Fibroblast of mammary gland (primary cell): ENCODE results near the gene GMDS.

ENCODE experiments used
- DNase-seq: peaks from one replicate; pipeline ENCODE4 v3.0.0-alpha.2; 2010; ENCODE audit warnings: low read depth
- H3K4me3 ChIP-seq: 2 replicates; pipeline ENCODE4 v1.5.1; 2011; ENCODE audit warnings: low read depth, mild to moderate bottlenecking, low read length, moderate library complexity; ENCODE audit not compliant: control insufficient read depth
- TF ChIP-seq, protein P1 (sequence below): conservative IDR thresholded peaks from 2 replicates; pipeline ENCODE4 v1.5.1; 2011; ENCODE audit warnings: low read depth, low read length, inconsistent platforms; ENCODE audit not compliant: control insufficient read depth, insufficient read depth

GMDS gene

DNA sequence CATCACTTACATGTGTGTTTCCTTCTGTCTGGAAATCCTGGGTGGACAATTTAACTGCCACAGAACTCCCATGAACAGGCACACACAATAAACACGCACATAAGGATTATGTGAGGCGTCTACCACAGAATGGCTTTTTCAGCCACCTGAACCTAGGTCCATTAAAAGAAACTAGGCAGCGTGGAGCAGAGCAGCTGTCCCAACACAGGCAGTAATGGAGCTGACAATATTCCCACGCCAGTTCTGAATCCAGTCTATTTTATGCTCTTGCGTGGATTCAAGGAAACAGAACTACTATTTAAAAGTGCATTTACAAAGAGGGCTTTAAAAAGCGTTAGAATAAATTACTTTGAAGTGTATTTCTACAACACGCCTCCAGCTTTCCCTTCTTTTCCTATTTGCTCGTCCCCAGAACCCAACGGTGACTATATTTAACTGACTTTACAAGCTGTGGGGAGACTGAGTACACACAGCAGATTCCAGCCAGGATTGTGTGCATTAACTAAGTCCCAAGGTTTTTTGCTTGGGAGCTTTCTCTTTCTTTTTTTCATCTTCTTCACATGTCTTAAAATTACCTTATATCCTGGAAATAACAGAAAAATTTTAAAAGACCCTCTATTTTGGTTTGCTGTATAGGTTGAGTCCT, 95.9 kb downstream of the GMDS start:
- TF ChIP-seq, protein P1, sequence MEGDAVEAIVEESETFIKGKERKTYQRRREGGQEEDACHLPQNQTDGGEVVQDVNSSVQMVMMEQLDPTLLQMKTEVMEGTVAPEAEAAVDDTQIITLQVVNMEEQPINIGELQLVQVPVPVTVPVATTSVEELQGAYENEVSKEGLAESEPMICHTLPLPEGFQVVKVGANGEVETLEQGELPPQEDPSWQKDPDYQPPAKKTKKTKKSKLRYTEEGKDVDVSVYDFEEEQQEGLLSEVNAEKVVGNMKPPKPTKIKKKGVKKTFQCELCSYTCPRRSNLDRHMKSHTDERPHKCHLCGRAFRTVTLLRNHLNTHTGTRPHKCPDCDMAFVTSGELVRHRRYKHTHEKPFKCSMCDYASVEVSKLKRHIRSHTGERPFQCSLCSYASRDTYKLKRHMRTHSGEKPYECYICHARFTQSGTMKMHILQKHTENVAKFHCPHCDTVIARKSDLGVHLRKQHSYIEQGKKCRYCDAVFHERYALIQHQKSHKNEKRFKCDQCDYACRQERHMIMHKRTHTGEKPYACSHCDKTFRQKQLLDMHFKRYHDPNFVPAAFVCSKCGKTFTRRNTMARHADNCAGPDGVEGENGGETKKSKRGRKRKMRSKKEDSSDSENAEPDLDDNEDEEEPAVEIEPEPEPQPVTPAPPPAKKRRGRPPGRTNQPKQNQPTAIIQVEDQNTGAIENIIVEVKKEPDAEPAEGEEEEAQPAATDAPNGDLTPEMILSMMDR, result no peak
- no peak for DNase-seq

DNA sequence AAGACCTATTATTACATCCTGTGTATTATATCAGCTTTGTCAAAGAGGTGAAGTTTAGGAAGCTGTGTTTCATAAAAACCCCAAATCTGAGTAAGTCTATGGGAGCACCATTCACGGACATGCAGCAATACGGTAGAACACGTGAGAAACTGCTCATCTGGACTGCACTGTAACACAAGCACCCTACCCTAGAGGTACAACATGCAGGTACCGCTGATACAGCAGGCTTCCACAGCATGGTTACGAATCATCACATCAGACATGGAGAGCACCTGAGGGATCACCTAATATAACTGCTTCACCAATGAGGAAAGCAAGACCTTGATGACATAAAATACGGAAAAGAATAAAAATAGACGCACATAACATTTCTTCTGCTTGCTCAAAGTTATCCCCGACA, 96.7 kb downstream of the GMDS start:
- DNase-seq, result no peak
- no peak overlapping the region for H3K4me3 ChIP-seq
- TF ChIP-seq, protein P1, result no peak

More for the DNA sequence above, 95.9 kb downstream of the GMDS start:
- no peak overlapping the region for H3K4me3 ChIP-seq

DNA sequence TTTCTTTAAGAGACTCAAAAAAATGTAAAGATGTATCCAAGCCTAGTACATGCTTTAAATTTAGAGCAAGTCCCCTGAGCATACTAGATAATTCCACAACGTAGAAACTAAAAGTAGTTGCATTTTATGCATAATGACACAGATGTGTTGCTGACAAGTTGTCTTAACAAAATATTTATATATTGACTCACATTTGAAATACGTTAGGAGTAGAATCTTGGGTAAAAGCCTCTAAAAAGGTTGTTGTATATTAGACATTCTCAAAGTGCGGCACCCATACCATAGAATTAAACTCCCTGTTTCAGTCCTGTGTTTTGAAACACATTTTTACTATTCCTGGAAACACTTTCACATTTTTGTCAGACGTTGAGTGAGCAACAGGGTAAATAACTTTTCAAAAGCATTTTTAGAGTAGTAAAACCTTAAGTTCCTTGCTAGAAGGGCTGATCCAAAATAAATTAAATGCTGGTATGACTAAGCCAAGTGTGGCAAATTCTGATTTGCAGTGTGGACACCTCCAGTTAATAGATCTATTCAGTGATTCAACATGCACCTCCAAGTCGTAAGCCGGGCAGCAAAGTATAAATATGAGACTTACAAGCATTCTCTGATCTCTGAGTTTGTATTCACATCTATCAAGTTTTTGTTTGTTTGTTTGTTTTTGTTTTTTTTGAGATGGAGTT, 97.5 kb downstream of the GMDS start:
- TF ChIP-seq, protein P1, result no peak
- no peak overlapping the region for H3K4me3 ChIP-seq
- DNase-seq, result peak; percentile 58

DNA sequence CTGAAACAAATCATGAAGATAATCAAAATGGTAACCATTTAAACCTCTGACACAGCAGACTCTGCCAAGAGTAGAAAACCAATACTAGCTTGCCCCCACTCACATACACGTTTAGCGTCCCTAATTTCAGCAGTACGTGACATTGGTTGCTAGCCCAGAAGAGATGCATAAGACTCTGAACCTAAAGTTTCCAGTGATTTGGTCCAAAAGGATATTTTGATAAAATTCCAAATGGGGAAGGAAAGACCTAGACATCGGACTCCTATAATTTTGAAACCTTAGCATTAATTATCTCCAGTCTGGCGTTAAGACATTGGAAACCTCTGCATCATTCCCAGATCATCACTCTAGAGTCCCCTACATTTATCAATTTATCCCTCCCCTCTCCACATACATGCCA, 98.1 kb downstream of the GMDS start:
- DNase-seq, result no peak
- H3K4me3 ChIP-seq, result no peak overlapping the region
- TF ChIP-seq, protein P1, result no peak

DNA sequence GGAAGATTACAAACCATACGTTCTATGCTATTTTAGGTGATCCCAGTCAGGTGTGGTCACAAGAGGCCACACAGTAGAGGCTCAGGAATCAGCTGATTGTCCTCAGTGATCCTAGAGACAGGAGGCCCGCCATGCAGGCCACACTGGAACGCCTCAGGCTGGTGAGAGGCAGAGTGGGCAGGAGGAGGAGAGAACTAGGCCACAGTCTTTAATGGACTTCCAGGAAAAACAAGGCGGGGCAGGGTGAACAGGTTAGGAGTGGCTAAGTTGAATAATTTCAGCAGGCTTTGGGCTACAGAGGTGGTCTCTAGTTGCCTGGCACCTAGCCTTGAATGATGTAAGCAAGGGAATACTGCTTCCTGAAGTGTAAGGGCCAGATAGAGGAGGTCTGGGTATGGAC, 101.2 kb downstream of the GMDS start:
- DNase-seq, result no peak
- no peak overlapping the region for H3K4me3 ChIP-seq
- TF ChIP-seq, protein P1, result no peak

DNA sequence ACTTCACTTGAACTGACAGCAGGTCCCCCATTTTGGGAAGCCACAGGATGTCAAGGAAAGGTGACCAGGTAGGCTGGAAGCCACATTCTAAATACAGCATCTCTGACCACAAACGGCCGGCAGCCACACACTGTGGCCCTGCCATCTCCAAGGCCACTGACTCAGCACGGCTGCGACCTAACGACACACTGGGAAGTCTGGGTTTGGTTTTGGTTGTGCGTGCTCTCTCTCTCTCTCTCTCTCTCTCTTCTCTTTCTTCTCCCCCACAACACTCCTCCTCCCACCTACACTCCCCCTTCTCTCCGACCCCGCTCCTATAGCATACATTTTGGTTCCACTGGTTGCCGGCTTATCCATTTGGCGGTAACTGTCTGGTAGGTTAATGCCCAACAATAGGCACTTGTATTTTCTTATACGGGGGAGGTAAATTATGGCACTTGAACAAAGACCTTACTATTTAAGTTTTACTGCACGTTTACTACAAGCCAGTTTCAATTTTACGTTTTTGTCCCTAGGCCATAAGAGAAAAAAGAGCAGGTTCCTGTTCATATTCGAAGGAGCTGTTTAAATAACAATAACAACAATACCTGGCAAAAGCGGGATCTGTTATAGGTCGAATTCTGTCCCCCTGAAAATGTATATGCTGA, 103.6 kb downstream of the GMDS start:
- TF ChIP-seq, protein P1, result no peak
- DNase-seq, result no peak
- no peak overlapping the region for H3K4me3 ChIP-seq
